CD4-positive, alpha-beta T cell treated with Interleukin-15 for 1 hour (primary cell): ENCODE data around the gene ANKRD11.
A peak's percentile ranks its signal among the peaks of the same experiment; 100 is the strongest.
"Not testable (repeated sequence)": the region's sequence is repeated elsewhere in the genome, so short reads cannot be mapped to it uniquely, and the experiment has no call there.

Experiments
- DNase-seq: peaks from one replicate; pipeline ENCODE4 v3.0.0-alpha.2; 2020

ANKRD11 gene

GRCh38 chr16:89256651-89257254 lies 233.6 kb downstream of the ANKRD11 start:
- DNase-seq: peak; percentile 75

- no peak for DNase-seq
Observed at GRCh38 chr16:89253548-89254287, 236.6 kb downstream of the ANKRD11 start.

GRCh38 chr16:89248196-89248982 lies 242.0 kb downstream of the ANKRD11 start:
- DNase-seq: peak; percentile 45

DNA sequence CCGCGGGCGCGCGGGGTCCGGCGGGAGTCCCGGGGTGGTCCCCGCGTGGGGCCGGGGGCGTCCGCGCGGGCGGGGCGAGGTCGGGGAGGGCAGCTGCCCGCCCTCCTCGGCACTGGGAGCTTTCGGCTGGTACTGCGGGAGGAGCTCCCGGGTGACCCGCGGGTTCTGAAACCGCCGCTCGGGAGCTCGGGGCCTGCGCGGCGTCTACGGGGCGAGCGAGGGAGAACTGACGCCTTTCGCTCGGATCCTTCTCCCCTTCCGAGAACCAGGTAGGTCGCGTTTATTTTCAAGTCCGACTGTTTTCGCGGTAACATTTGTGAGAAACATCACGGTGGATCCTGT lies 242.7 kb downstream of the ANKRD11 start:
- not testable (repeated sequence) for DNase-seq

DNA sequence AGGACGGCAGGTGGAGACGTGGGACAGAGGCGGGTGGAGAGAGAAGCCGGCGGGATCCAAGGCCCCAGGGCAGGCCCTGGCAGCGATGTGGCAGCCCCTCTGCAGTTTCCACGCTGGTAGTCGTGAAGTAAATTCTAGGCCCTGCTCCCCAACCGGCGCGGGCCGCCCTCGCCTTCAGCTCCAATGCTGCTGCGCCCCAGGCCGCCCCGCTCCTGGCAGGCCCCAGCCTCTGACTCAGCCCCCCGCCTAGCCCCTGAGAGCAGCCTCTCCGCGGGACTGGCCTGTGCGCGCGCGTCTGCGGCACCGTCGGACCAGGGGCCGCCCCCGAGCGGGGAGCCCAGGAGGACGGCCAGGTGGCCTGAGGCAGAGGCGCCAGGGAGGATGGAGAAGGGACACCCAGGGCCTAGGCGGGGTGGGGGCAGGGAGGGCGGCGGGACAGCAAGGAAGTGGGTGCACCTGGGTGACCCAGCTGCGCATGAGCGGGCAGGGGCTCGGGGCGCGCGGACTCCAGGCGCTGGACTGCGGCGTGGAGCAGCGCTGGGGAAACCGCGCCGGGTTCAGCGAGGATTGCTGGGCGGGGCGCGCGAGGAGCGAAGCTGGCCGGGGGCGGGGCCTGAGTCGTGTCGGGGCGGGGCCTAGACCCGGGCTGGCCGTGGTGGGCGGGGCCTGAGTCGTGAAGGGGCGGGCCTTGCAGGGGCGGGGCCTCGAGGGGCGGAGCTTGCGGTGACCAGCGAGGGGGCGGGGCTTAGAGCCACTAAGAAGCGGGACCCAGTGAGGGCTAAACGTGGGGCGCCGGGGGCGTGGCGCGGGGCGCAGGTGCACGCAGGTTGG lies 243.2 kb downstream of the ANKRD11 start:
- DNase-seq: peak; percentile 88

- no peak for DNase-seq
Observed at GRCh38 chr16:89246383-89246902, 243.9 kb downstream of the ANKRD11 start.

DNA sequence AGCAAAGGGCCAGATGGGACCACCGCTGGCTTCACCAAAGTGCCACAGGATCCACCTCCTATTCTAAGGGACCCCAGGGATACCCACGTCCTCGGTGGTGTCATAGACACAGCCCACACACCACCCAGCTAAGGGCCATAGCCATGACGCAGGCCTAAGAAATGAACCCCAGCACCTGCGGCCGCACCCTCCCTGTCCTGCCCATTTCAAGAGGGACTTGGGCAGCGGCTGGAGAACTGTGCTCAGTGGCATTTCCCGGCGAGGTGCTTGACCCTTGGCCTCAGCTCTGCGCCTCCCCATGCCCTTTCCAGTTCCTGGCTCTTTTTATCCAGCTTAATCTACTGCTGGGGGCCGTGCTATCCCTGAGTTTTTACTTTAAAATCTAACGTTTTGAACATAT lies 245.6 kb downstream of the ANKRD11 start:
- DNase-seq: no peak

- DNase-seq: not testable (repeated sequence)
Observed at GRCh38 chr16:89244264-89244663, 246.1 kb downstream of the ANKRD11 start.

DNA sequence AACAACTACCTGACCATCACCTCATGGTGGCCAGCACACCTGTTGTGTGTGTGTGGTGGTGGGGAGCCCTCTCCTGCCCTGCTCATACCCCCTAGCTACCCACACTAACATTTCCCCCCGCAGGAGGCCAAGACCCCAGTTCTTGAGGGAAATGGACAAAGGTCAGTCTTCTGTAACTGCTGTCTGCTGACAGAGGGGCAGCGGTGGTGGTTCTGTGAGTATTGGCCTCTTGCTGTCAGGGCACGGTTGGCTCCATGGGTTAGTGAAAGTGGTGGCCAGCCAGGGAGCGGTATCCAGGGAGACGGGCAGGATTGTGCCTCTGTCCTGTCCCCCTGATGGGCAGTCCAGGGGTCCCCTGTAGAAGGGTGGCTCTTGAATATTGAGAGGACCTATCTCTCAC lies 246.7 kb downstream of the ANKRD11 start:
- DNase-seq: no peak

DNA sequence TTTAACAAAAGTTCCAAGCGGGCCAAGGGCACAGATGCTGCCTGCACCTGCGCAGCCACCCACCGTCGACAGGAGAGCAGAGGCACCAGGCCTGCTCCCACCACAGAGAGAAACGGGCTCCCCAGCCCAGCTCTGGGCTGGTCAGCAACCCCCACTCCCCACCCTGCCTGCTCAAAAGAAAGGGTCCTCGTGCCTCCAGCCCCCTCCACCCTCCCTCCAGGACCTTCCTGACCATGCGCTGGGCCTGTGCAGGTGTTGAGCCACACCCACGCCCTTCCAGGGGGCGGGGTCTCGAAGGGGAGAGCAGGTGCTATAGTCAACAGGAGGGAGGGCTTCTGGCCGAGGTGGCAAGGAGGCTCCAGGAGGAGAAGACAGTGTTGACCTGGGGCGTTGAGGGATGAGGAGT lies 247.6 kb downstream of the ANKRD11 start:
- no peak for DNase-seq

- DNase-seq: peak; percentile 90
Observed at GRCh38 chr16:89241187-89242007, 249.0 kb downstream of the ANKRD11 start.

DNA sequence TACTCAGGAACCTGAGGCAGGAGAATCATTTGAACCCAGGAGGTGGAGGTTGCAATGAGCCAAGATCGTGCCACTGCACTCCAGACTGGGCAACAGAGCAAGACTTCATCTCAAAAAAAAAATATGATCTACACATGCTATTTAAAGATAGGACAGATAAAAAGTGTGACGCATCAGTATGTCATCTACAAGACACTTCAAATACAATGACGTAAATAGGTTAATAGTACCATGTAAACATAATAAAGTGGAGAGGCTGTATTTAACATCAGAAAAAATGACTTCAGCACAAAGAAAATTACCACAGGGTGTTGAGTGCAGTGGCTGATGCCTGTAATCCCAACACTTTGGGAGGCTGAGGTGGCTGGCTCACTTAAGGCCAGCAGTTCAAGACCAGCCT lies 252.6 kb downstream of the ANKRD11 start:
- DNase-seq: no peak

DNA sequence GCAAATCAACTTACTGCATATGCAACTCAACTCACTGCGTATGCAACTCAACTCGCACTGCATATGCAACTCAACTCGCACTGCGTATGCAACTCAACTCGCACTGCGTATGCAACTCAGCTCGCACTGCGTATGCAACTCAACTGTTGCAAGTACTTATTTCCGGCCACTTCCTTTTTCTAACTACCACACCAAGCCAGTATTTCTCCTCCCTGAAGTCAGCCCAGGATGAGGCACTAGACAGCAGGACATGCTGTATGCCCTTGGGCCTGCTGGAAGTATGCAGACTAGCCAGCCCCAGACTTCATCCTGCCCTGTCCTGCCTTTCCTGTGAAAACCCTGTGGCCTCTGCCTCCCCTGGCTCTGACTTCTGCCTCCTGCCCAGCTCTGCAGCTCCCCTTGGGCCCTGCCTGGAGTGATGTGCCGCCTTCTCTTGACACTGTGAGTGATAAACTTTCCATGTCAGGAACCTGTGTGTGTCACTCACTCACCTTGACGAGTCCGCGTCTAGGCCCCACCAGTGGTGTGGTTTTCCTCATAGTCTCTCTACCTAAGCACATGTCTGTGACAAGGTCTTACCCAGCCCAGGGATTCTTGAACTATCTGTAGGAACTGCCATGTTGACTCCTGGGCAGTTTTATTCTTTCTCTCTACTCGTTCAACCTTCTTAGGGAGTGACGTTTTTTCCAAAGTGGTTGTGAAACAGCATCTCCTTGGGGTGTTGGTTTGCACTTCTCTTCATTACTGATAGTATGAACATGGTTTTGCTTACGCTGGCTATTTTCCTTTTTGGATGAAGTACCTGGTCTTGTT lies 256.5 kb downstream of the ANKRD11 start:
- no peak for DNase-seq

- no peak for DNase-seq
Observed at GRCh38 chr16:89232107-89232506, 258.3 kb downstream of the ANKRD11 start.

DNA sequence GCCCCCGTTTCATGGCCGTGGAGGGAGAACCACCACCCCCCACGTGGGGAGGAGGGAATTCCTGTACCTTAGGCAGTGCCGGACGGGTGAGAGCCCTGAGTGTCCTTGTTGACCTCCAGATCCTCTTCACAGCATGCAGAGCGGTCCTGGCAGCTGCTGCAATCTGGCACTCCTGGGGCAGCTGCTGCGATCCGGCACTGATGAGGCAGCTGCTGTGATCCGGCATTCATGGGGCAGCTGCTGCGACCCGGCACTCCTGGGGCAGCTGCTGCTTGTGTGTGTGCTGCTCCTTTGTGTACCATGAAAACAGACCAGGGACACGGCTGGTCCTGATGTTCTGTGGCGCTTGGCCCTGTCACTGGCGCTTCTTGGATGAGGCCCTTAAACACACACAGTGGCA lies 260.1 kb downstream of the ANKRD11 start:
- DNase-seq: no peak

DNA sequence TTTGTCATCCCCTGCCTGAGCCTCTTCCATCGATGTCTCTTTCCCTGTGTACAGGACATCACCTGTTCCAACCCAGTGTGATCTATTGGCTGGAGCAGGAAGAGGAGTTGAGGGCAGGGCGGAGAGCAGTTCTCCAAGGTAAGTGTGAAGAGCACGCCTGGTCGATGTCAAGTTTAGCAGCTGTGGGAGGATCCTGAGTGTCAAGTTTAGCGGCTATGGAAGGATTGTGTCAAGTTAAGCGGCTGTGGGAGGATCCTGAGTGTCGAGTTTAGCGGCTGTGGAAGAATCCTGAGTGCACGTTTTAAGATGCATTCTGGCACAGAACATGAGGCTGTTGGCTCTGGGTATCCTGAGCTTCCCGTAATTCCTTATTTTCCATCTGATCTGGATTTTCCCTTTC lies 265.7 kb downstream of the ANKRD11 start:
- DNase-seq: no peak

DNA sequence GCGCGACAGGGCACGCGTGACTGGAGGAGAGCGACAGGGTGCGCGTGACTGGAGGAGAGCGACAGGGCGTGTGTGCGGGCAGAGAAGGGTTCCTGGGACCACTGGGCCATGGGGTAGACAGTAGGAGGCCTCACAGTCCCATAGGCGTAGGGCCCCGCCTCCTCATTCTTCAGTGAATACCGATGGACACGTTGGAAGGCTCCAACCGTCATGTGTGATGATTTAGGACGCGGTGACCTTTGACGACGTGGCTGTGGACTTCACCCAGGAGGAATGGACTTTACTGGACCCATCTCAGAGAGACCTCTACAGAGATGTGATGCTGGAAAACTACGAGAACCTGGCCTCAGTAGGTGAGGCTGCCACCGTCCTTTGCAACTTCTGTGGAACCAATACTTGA lies 267.4 kb downstream of the ANKRD11 start:
- DNase-seq: no peak

- no peak for DNase-seq
Observed at GRCh38 chr16:89221604-89222003, 268.8 kb downstream of the ANKRD11 start.

DNA sequence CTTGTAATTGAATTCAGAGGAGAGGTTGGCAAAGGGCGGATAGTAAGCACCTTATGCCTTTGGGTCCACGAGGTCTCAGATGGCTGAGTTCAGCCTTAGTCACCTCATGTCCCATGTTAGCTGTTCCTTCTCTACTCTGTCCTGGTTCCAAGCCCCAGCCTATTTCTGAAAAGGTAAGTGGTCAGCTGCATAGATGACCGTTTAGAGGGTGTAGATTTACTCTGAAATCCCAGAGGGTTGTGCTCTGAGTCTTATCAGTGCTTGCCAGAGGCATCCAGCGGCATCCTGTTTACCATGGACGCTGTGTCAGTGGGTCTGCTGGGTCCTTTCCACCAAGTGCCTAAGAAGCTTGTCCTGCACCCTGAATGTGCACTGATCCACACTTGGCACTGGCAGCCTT lies 271.0 kb downstream of the ANKRD11 start:
- DNase-seq: no peak
